ENCODE measurements around the gene UCN. TPM values are rescaled to one million over a fixed set of nuclear protein-coding genes. Genes with fewer than 3 reads are reported as not detected.
A peak's percentile ranks its signal among the peaks of the same experiment; 100 is the strongest.
"Not testable (repeated sequence)": the region's sequence is repeated elsewhere in the genome, so short reads cannot be mapped to it uniquely, and the experiment has no call there.

UCN gene, protein sequence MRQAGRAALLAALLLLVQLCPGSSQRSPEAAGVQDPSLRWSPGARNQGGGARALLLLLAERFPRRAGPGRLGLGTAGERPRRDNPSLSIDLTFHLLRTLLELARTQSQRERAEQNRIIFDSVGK
- total RNA-seq: 1 to 10 TPM in 1 of 3 donors, under 1 TPM in 2; 0.52 to 1.2 (median 0.92) TPM
- long read RNA-seq, donor 1, partial matches to known transcripts: 0 of 1 reads
- long read RNA-seq, donor 1, other reads (novel, unspliced or antisense): 0 of 1 reads
- long read RNA-seq, donor 2, partial matches to known transcripts: 0 of 1 reads
- long read RNA-seq, donor 2, other reads (novel, unspliced or antisense): 0 of 1 reads

- ATAC-seq (no peak), DNase-seq (peak in 2 of 3 donors; percentile 30 to 46)
- no peak for TF ChIP-seq CTCF (IDR thresholded peaks at IDR 0.05)
- Histone ChIP-seq H3K4me3 (no peak within 1 kb of the TSS), H3K4me1 (ENCODE audit: low read depth) (peaks cover 13% of the 10 kb centered on the region), H3K9me3 (no peaks in the 10 kb centered on the region), H3K36me3 (ENCODE audit: low read depth) (no peaks in the 10 kb centered on the region)
- intact Hi-C loops (cut with DNase I, micrococcal nuclease): no loop called here
Measured at GRCh38 chr2:27308359-27308881, at the start of gene UCN. Gene UCN, minus strand, starts transcription at chr2:27308445. Its CDS starts 550 bp downstream, at chr2:27307895.

DNA sequence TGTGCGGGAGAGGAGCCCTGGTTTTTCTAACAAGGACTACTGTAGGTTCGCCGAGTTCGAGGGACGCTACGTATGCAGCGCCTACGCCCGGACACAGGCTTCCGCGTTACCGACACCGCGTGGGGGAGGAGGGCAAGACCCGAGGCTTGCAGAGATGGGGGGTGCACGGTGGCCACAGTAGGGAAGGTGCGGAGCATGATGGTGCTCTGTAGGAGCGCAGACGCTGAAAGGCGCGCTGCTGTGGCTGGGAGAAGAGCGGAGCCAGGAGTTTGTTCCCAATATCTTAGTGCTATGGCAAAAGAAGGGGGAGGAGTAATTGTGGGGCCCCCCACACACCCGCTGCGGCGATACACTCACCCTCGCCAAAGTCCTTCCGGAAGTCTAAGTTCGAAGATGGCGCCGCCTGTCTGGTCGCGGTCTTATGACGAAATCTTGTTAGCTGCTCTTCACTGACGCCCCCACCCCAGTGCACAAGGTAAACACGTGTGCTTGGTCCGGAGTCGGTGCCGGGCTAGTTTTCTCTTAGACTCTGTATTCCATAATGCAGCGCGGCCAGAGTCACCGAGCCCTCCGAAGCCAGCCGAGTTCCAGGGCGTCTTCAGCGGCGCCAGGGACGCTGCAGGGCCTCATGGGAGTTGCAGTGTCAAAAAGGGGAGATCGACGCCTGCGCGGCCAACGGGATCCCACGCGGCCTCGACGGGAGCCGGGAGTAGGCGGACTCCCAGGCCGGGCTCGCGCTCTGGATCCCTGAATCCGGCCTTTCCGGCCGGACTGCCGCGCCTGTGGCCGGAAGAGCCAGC lies 48.3 kb upstream of the UCN start, which contains the start of gene GTF3C2:
GTF3C2 (minus strand) TSS at position 383 of the 800 bp plus-strand sequence. CDS start 13,210 bp downstream, outside the sequence.
- Histone ChIP-seq H3K9me3 (no peaks in the 10 kb centered on the region), H3K4me1 (ENCODE audit: low read depth) (peaks cover 41% of the 10 kb centered on the region), H3K36me3 (ENCODE audit: low read depth) (no peaks in the 10 kb centered on the region), H3K4me3 (peak within 1 kb of the TSS; percentile 49)
- intact Hi-C loops (cut with DNase I, micrococcal nuclease): no loop called here
- DNase-seq (peak; percentile 95 to 98 (median 96)), ATAC-seq (peak; percentile 93)
- no peak for TF ChIP-seq CTCF (IDR thresholded peaks at IDR 0.05)

- peaks cover 41% of the 10 kb centered on the region for H3K4me1 ChIP-seq (ENCODE audit: low read depth)
- intact Hi-C loops (cut with DNase I, micrococcal nuclease): no loop called here
- ATAC-seq (peak; percentile 61), DNase-seq (peak; percentile 74 to 83 (median 77))
- no peaks in the 10 kb centered on the region for H3K36me3 ChIP-seq (ENCODE audit: low read depth)
- no peak for TF ChIP-seq CTCF (IDR thresholded peaks at IDR 0.05)
- H3K9me3 ChIP-seq: no peaks in the 10 kb centered on the region
- H3K4me3 ChIP-seq: peak overlapping the region; percentile 49
Measured at GRCh38 chr2:27356056-27356381, 47.8 kb upstream of the UCN start.

DNA sequence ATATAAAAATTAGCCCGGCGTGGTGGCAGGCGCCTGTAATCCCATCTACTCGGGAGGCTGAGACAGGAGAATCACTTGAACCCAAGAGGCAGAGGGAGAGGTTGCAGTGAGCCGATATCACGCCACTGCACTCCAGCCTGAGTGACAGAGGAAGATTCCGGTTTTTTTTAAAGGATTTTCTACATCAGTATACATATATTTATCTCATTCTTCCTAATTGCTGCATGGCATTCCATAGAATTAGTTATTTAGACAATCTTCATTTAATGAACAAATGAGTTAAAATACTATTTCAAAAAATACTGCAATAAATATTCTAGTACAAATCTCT lies 46.3 kb upstream of the UCN start:
- H3K4me1 ChIP-seq (ENCODE audit: low read depth): peaks cover 41% of the 10 kb centered on the region
- no peak for DNase-seq
- ATAC-seq: no peak
- H3K9me3 ChIP-seq: no peaks in the 10 kb centered on the region
- intact Hi-C loops (cut with DNase I, micrococcal nuclease): no loop called here
- no peak for TF ChIP-seq CTCF (IDR thresholded peaks at IDR 0.05)
- H3K36me3 ChIP-seq (ENCODE audit: low read depth): no peaks in the 10 kb centered on the region
- H3K4me3 ChIP-seq: no peak overlapping the region

GRCh38 chr2:27353762-27354596 lies 45.7 kb upstream of the UCN start:
- Histone ChIP-seq H3K4me1 (ENCODE audit: low read depth) (peaks cover 41% of the 10 kb centered on the region), H3K4me3 (no peak overlapping the region), H3K9me3 (no peaks in the 10 kb centered on the region), H3K36me3 (ENCODE audit: low read depth) (no peaks in the 10 kb centered on the region)
- intact Hi-C loops (cut with DNase I, micrococcal nuclease): no loop called here
- ATAC-seq (no peak), DNase-seq (no peak)
- TF ChIP-seq CTCF (IDR thresholded peaks at IDR 0.05): no peak

DNA sequence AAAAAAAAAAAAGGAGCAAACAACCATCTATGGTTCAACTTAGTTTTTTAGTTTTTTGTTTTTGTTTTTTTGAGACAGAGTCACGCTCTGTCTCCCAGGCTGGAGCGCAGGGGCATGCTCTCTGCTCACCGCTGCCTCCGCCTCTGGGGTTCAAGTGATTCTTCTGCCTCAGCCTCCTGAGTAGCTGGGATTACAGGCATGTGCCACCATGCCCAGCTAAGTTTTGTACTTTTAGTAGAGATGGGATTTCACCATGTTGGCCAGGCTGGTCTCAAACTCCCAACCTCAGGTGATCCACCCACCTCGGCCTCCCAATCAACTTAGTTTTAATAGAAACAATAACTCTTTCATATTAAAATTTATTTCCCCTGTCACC lies 45.1 kb upstream of the UCN start:
- DNase-seq; H3K9me3 ChIP-seq; H3K4me3 ChIP-seq; intact Hi-C loops (cut with DNase I, micrococcal nuclease); ATAC-seq; H3K36me3 ChIP-seq (ENCODE audit: low read depth): not testable (repeated sequence)
- peaks cover 41% of the 10 kb centered on the region for H3K4me1 ChIP-seq (ENCODE audit: low read depth)

All from mucosa of descending colon (tissue), 3 donors.